Cardiac muscle cell (in vitro differentiated cells and primary cell): ENCODE data around the gene GPS1. TPM values are rescaled to one million over a fixed set of nuclear protein-coding genes. Genes with fewer than 3 reads are reported as not detected.

Source experiments
- DNase-seq, 2 donors: peaks; one replicate each; pipeline versions ENCODE4 v3.0.0 to v3.0.0-alpha.2; 2010 to 2017; ENCODE audit warnings: low read depth in 1 of 2, low spot score in 1 of 2
- H3K27ac ChIP-seq: fragments of 200-600 bp; sonication (generic); 2 replicates; pipeline ENCODE4 v1.5.1; 2016
- H3K27me3 ChIP-seq: fragments of 200-600 bp; sonication (generic); 2 replicates; pipeline ENCODE4 v1.6.0; 2016; ENCODE audit warnings: control low read depth
- H3K36me3 ChIP-seq: fragments of 200-600 bp; sonication (generic); 2 replicates; pipeline ENCODE4 v1.5.1; 2016; ENCODE audit warnings: control low read depth
- H3K4me1 ChIP-seq: fragments of 200-600 bp; sonication (generic); 2 replicates; pipeline ENCODE4 v1.8.1; 2017; ENCODE audit warnings: low read depth, mild to moderate bottlenecking, mixed run types
- H3K4me3 ChIP-seq: fragments of 200-600 bp; sonication (generic); 2 replicates; pipeline ENCODE4 v1.5.1; 2016; ENCODE audit warnings: mild to moderate bottlenecking
- H3K9me3 ChIP-seq: fragments of 200-600 bp; sonication (generic); 2 replicates; pipeline ENCODE4 v1.5.1; 2017; ENCODE audit warnings: low read depth, mild to moderate bottlenecking, control low read depth
- CTCF ChIP-seq: IDR thresholded peaks from 2 replicates; pipeline ENCODE4 v1.5.1; 2012; ENCODE audit warnings: low read depth, mild to moderate bottlenecking, low read length
- polyA plus RNA-seq: library from polyadenylated mRNA; unstranded; fragments of >200 nt; fragmentation: Nextera tagmentation; extraction: Ambion mirVana; gene quantifications from 2 replicates; pipeline ENCODE4 v1.2.1, GENCODE V29; 2016
- total RNA-seq: library from RNA; depleted of rRNA; stranded (reverse); fragments of >200 nt; gene quantifications from 2 replicates; pipeline ENCODE4 v1.2.3, GENCODE V29; 2016

Gene GPS1
- total and polyA plus RNA-seq, 2 experiments from 2014 or later = 231 to 257 TPM

GRCh38 chr17:82061047-82061925 lies 9.6 kb downstream of the GPS1 start:
- Histone ChIP-seq H3K4me3 (no peak overlapping the region), H3K27ac (no peak overlapping the region), H3K36me3 (peaks cover 20% of the 10 kb centered on the region), H3K27me3 (no peaks in the 10 kb centered on the region), H3K9me3 (no peaks in the 10 kb centered on the region), H3K4me1 (peaks cover 5% of the 10 kb centered on the region)
- TF ChIP-seq CTCF = no peak
- DNase-seq = no peak

- no peaks in the 10 kb centered on the region for H3K9me3 ChIP-seq
- no peak for DNase-seq
- no peak overlapping the region for H3K27ac ChIP-seq
- no peak for TF ChIP-seq CTCF
- no peak overlapping the region for H3K4me3 ChIP-seq
- no peaks in the 10 kb centered on the region for H3K27me3 ChIP-seq
- peaks cover 5% of the 10 kb centered on the region for H3K4me1 ChIP-seq
- peaks cover 20% of the 10 kb centered on the region for H3K36me3 ChIP-seq
Observed at GRCh38 chr17:82062076-82062983, 10.6 kb downstream of the GPS1 start.

DNA sequence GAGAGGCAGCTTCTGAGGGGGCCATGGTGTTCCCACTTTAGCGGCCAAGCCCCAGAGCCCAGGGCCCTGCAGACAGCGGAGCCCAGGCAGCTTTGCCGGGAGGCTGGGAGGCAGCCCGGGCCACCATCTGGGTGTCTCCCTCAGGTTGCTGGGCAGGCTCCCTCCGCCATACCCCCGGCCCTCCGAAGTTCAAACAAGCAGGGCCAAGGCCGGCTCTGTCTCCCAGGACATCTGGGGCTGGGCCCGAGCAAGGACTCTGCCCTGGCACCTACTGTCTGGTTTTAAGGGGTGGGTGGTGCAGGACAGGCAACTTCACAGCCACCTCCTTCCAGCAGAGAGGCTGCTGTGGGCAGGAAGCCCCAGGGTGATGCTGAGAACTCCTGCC lies 11.3 kb downstream of the GPS1 start:
- Histone ChIP-seq H3K27me3 (no peaks in the 10 kb centered on the region), H3K4me3 (no peak overlapping the region), H3K36me3 (peaks cover 20% of the 10 kb centered on the region), H3K27ac (no peak overlapping the region), H3K9me3 (no peaks in the 10 kb centered on the region), H3K4me1 (peaks cover 5% of the 10 kb centered on the region)
- no peak for DNase-seq
- no peak for TF ChIP-seq CTCF

DNA sequence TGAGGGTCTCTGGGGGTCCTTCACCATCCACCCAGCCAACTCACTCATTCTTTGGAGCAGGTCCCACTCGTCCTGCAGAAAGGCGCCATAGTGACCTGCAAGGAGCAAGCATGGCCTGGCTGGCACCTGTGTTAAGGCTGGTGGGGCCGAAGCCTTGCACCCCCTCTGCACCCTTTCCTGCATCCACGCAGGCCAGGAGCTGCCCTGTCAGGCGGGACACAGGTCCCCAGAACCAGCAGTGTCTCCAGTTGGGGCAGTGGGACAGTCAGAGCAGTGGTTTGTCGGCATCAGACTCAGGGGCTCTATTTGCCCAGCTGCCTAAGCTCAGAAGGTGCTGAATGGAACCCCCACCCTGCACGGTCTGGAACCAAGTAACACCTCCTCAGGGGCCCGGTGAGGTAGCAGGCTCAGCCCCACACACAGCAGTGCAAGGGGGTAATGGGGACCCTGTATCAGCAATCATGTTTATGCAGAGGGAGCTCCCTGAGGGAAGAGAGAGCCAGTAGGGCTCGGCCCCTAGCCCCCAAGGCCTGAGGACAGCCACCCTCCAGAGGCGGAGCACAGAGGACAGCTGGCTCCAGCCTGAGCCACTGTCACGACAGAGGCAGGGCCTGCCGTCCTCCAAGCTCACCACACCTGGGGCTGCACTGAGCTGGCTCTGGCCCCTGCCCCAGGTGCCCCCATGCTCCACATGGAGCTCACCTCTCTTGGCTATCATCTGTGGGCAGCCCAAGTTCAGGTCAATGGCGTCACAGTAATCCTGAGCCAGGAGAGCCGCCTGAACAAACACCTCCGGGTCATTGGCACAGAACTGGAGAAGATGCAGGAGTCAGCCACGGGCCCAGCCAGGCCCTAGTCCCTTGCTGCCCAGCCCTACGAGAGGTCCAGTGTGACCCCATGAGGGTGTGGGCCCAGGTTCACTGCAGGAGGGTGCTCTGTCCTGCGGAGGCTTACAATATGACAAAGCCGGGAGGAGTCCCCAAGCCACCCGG lies 12.0 kb downstream of the GPS1 start:
- no peak for DNase-seq
- peaks cover 5% of the 10 kb centered on the region for H3K4me1 ChIP-seq
- H3K27me3 ChIP-seq = no peaks in the 10 kb centered on the region
- H3K9me3 ChIP-seq = no peaks in the 10 kb centered on the region
- no peak overlapping the region for H3K4me3 ChIP-seq
- no peak for TF ChIP-seq CTCF
- H3K36me3 ChIP-seq = peaks cover 18% of the 10 kb centered on the region
- no peak overlapping the region for H3K27ac ChIP-seq
